K562 treated with DMSO at 1 percent for 24 hours (cell line): ENCODE data around the gene VSIG1. TPM values are rescaled to one million over a fixed set of nuclear protein-coding genes. Genes with fewer than 3 reads are reported as not detected.

Experiments used
- total RNA-seq: library from RNA; unstranded; fragments of 300-600 nt; gene quantifications from 2 replicates; pipeline ENCODE4 v1.2.3, GENCODE V29; 2022; ENCODE audit warnings: low read depth; ENCODE audit not compliant: insufficient read depth

The VSIG1 gene
- not detected in 2 replicates for total RNA-seq

GRCh38 chrX:108044554-108045256, at the start of gene VSIG1:
VSIG1 (plus strand) TSS chrX:108045065; CDS start chrX:108045131, 66 bp downstream.

GRCh38 chrX:108091264-108091877, 46.5 kb downstream of the VSIG1 start, which contains the start of the genes ATG4A and PSMD10:
ATG4A (plus strand) TSS chrX:108091778; CDS start chrX:108091827, 49 bp downstream.
PSMD10 (minus strand) TSS chrX:108091542; CDS start chrX:108091520, 22 bp downstream.

Other genes starting within 250 kb of the VSIG1 start
- gene MID2, start 219.2 kb upstream of the VSIG1 start, total RNA-seq, result not detected in 2 replicates
- not detected in 2 replicates for gene TEX13B, start 62.7 kb upstream of the VSIG1 start, total RNA-seq
- gene PSMD10, start 46.5 kb downstream of the VSIG1 start, total RNA-seq, result 65.5 and 77.9 TPM in 2 replicates
- 10.4 and 13.3 TPM in 2 replicates for gene ATG4A, start 46.7 kb downstream of the VSIG1 start, total RNA-seq